Activated CD8-positive, alpha-beta T cell treated with anti-CD3 and anti-CD28 coated beads for 36 hours (primary cell): Measurements from ENCODE around the gene GTPBP1. TPM values are rescaled to one million over a fixed set of nuclear protein-coding genes. Genes with fewer than 3 reads are reported as not detected.
A peak's percentile ranks its signal among the peaks of the same experiment; 100 is the strongest.

Experiments used
- ATAC-seq: fragments of 200-7000 bp; cut with Tn5 transposase; one replicate; pipeline ENCODE4 v1.10.0; 2021; ENCODE audit warnings: mild to moderate bottlenecking, moderate library complexity
- CTCF ChIA-PET: fragments of 350-600 bp; sonication (Branson Sonifier 250); formaldehyde crosslinking; loops from one replicate; lab custom pipeline; 2021; ENCODE audit warnings: antibody characterized with exemption; lab: Charles Lee
- POLR2A ChIA-PET: fragments of 350-600 bp; sonication (Branson Sonifier 250); formaldehyde crosslinking; loops from one replicate; lab custom pipeline; 2021; ENCODE audit warnings: antibody characterized with exemption; lab: Charles Lee
- DNase-seq: peaks from one replicate; pipeline ENCODE4 v3.0.0-alpha.2; 2020
- H3K27ac Mint-ChIP-seq: one replicate; pipeline ENCODE4 v1.8.0; 2021; ENCODE audit warnings: mild to moderate bottlenecking, mixed read lengths
- H3K27me3 Mint-ChIP-seq: one replicate; pipeline ENCODE4 v1.8.0; 2021; ENCODE audit warnings: mixed read lengths
- H3K36me3 Mint-ChIP-seq: one replicate; pipeline ENCODE4 v1.8.0; 2021; ENCODE audit warnings: low read depth, mixed read lengths
- H3K4me1 Mint-ChIP-seq: one replicate; pipeline ENCODE4 v1.8.0; 2021; ENCODE audit warnings: low read depth, mixed read lengths
- H3K4me3 Mint-ChIP-seq: one replicate; pipeline ENCODE4 v1.8.0; 2021; ENCODE audit warnings: mild to moderate bottlenecking, moderate library complexity, mixed read lengths
- H3K9me3 Mint-ChIP-seq: one replicate; pipeline ENCODE4 v1.8.0; 2021; ENCODE audit warnings: mixed read lengths
- CTCF ChIP-seq: fragments of 200-600 bp; IDR thresholded peaks from one replicate; pipeline ENCODE4 v1.8.0; 2022; ENCODE audit warnings: antibody characterized with exemption, mild to moderate bottlenecking
- intact Hi-C: fragments of 100-400 bp; cut with micrococcal nuclease; formaldehyde crosslinking; loops from one replicate; pipeline ENCODE4 v1.10.0; 2022
- total RNA-seq, 2 experiments: library from RNA; stranded (reverse); gene quantifications; one replicate each; pipeline ENCODE4 v1.2.3, GENCODE V29; 2021

Gene GTPBP1
- total RNA-seq, 2 experiments from 2014 or later = 93.3 to 97.6 TPM

GRCh38 chr22:38694049-38694448, 11.7 kb upstream of the GTPBP1 start:
- ChIA-PET CTCF (no interaction called here), POLR2A (interaction anchor here (1.5 kb wide), 1 partner anchor 12 kb away, joined by 10 read pairs; the partner anchor contains the start of gene TOMM22)
- no peaks in the 10 kb centered on the region for H3K27me3 Mint-ChIP-seq
- no peaks in the 10 kb centered on the region for H3K9me3 Mint-ChIP-seq
- DNase-seq (no peak), ATAC-seq (no peak)
- no peak for TF ChIP-seq CTCF
- no peak overlapping the region for H3K4me3 Mint-ChIP-seq
- peaks cover 48% of the 10 kb centered on the region for H3K4me1 Mint-ChIP-seq
- no peak overlapping the region for H3K27ac Mint-ChIP-seq
- peaks cover 65% of the 10 kb centered on the region for H3K36me3 Mint-ChIP-seq
- intact Hi-C loops = no loop called here

GRCh38 chr22:38694940-38695339, 10.8 kb upstream of the GTPBP1 start:
- DNase-seq (no peak), ATAC-seq (no peak)
- intact Hi-C loops = no loop called here
- H3K27ac Mint-ChIP-seq = peak overlapping the region; percentile 60
- POLR2A ChIA-PET = interaction anchor here (6.3 kb wide), 1 partner anchor 12 kb away, joined by 62 read pairs; the partner anchor contains the start of gene TOMM22
- H3K4me1 Mint-ChIP-seq = peaks cover 49% of the 10 kb centered on the region
- peaks cover 69% of the 10 kb centered on the region for H3K36me3 Mint-ChIP-seq
- no peaks in the 10 kb centered on the region for H3K9me3 Mint-ChIP-seq
- CTCF ChIA-PET = interaction anchor here (1.4 to 1.5 kb wide), 2 partner anchors 13 to 30 kb away, joined by 3 to 5 read pairs; partner anchors contain the start of gene TOMM22
- TF ChIP-seq CTCF = no peak
- H3K27me3 Mint-ChIP-seq = no peaks in the 10 kb centered on the region
- no peak overlapping the region for H3K4me3 Mint-ChIP-seq

- no peaks in the 10 kb centered on the region for H3K9me3 Mint-ChIP-seq
- no peak for TF ChIP-seq CTCF
- intact Hi-C loops = no loop called here
- POLR2A ChIA-PET = interaction anchor here (1.0 to 6.3 kb wide), 6 partner anchors 9 to 40 kb away, joined by 3 to 62 read pairs (median 4); partner anchors contain the start of genes CBY1, FAM227A, GTPBP1 and TOMM22
- CTCF ChIA-PET = interaction anchor here (0.6 to 1.1 kb wide), 2 partner anchors 69 to 173 kb away, joined by 3 read pairs; no protein-coding TSS in a partner anchor
- peaks cover 63% of the 10 kb centered on the region for H3K36me3 Mint-ChIP-seq
- H3K27ac Mint-ChIP-seq = peak overlapping the region; percentile 87
- H3K4me3 Mint-ChIP-seq = peak overlapping the region; percentile 90
- H3K27me3 Mint-ChIP-seq = no peaks in the 10 kb centered on the region
- peaks cover 50% of the 10 kb centered on the region for H3K4me1 Mint-ChIP-seq
- ATAC-seq (peak; percentile 67), DNase-seq (peak; percentile 72)
Measured at GRCh38 chr22:38696606-38697424, 8.9 kb upstream of the GTPBP1 start.

GRCh38 chr22:38697425-38698089, 8.2 kb upstream of the GTPBP1 start:
- TF ChIP-seq CTCF = no peak
- Mint-ChIP-seq H3K27me3 (no peaks in the 10 kb centered on the region), H3K36me3 (peaks cover 61% of the 10 kb centered on the region), H3K4me3 (peak overlapping the region; percentile 90), H3K27ac (peak overlapping the region; percentile 87), H3K9me3 (no peaks in the 10 kb centered on the region), H3K4me1 (peaks cover 51% of the 10 kb centered on the region)
- intact Hi-C loops = no loop called here
- ATAC-seq = no peak
- ChIA-PET POLR2A (interaction anchor here (1.0 to 6.3 kb wide), 5 partner anchors 8 to 41 kb away, joined by 3 to 62 read pairs (median 6); partner anchors contain the start of genes CBY1, FAM227A, GTPBP1 and TOMM22), CTCF (interaction anchor here (0.6 to 3.1 kb wide), 3 partner anchors 16 to 172 kb away, joined by 3 to 16 read pairs (median 3); partner anchors contain the start of gene TOMM22)
- no peak for DNase-seq
